ENCODE results near the gene ENPP3. TPM values are rescaled to one million over a fixed set of nuclear protein-coding genes. Genes with fewer than 3 reads are reported as not detected.

Gene ENPP3
- total and polyA plus RNA-seq, 2 donors (not counting 1 experiment from before 2014, with no cell fraction given), result 0.18 to 0.25 TPM

DNA sequence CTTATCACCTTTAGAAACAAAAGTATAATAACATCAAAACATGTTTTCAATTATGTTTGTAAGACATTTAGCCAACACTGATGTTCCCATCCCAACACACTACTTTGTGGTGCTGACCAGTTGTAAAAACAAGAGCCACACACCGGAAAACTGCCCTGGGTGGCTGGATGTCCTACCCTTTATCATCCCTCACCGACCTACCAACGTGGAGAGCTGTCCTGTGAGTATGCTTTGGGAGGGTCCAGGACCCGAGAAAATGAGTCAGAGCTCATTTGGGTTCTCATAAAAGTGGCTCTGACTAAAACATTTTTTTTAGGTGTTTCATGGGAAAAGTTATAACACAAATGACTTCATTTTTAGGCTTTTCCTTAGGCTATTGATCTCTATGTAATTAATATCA, 103.1 kb downstream of the ENPP3 start:
- CTCF ChIA-PET, result no interaction called here
- H3K27me3 Mint-ChIP-seq, result peaks cover 5% of the 10 kb centered on the region
- H3K4me1 ChIP-seq (ENCODE audit: control insufficient read depth in 2 of 2, insufficient read depth in 2 of 2, low read length in 2 of 2), result peaks cover 3 to 4% of the 10 kb centered on the region in 2 donors
- H3K4me2 ChIP-seq (replicated peaks; ENCODE audit: low read depth, low read length, poor library complexity, severe bottlenecking), result no peak overlapping the region
- no peaks in the 10 kb centered on the region for H4K20me1 ChIP-seq (ENCODE audit: control insufficient read depth, insufficient read depth, low read length, poor library complexity, severe bottlenecking)
- H3K4me1 Mint-ChIP-seq, result peaks cover 7% of the 10 kb centered on the region
- TF ChIP-seq EZH2 (IDR thresholded peaks at IDR 0.05; ENCODE audit: borderline replicate concordance, insufficient read depth, low read depth, low read length, poor library complexity, severe bottlenecking), result no peak
- TF ChIP-seq, protein P1, sequence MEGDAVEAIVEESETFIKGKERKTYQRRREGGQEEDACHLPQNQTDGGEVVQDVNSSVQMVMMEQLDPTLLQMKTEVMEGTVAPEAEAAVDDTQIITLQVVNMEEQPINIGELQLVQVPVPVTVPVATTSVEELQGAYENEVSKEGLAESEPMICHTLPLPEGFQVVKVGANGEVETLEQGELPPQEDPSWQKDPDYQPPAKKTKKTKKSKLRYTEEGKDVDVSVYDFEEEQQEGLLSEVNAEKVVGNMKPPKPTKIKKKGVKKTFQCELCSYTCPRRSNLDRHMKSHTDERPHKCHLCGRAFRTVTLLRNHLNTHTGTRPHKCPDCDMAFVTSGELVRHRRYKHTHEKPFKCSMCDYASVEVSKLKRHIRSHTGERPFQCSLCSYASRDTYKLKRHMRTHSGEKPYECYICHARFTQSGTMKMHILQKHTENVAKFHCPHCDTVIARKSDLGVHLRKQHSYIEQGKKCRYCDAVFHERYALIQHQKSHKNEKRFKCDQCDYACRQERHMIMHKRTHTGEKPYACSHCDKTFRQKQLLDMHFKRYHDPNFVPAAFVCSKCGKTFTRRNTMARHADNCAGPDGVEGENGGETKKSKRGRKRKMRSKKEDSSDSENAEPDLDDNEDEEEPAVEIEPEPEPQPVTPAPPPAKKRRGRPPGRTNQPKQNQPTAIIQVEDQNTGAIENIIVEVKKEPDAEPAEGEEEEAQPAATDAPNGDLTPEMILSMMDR (IDR thresholded peaks at IDR 0.05), result no peak
- WGBS (ENCODE audit: insufficient coverage), result no CpG with 5 or more reads among the region's 4 CpGs
- no peak overlapping the region for H3K27ac ChIP-seq (ENCODE audit: low read length in 2 of 2)
- H2AFZ ChIP-seq (ENCODE audit: insufficient read depth, low read depth, low read length, poor library complexity, severe bottlenecking), result no peak overlapping the region
- no peaks in the 10 kb centered on the region for H3K9me3 ChIP-seq (ENCODE audit: control extremely low read depth in 1 of 3, control insufficient read depth in 2 of 3, insufficient read depth in 1 of 3, low read length in 2 of 3)
- ATAC-seq (ENCODE audit: low read depth) (no peak), DNase-seq (no peak)
- no peak overlapping the region for H3K4me3 ChIP-seq (ENCODE audit: control extremely low read depth in 1 of 5, extremely low read depth in 1 of 5, insufficient read depth in 1 of 5, low read depth in 2 of 5, low read length in 4 of 5)
- intact Hi-C loops (cut with micrococcal nuclease), result no loop called here
- no peaks in the 10 kb centered on the region for H3K79me2 ChIP-seq (ENCODE audit: control insufficient read depth, insufficient read depth, low read length)
- POLR2A ChIA-PET, result no interaction called here
- H3K27ac Mint-ChIP-seq, result no peak overlapping the region
- no peak overlapping the region for H3K9ac ChIP-seq (ENCODE audit: low read length)
- H3K27me3 ChIP-seq (replicated peaks in 1 of 4; ENCODE audit: control extremely low read depth in 1 of 4, control insufficient read depth in 3 of 4, insufficient read depth in 4 of 4, low read length in 3 of 4), result peaks cover 0 to 4% (median 0%) of the 10 kb centered on the region in 4 experiments
- no peak overlapping the region for H3K4me3 Mint-ChIP-seq
- H3K9me3 Mint-ChIP-seq (ENCODE audit: insufficient read depth), result no peaks in the 10 kb centered on the region
- no peaks in the 10 kb centered on the region for H3K36me3 ChIP-seq (replicated peaks in 1 of 2; ENCODE audit: control extremely low read depth in 1 of 2, control insufficient read depth in 1 of 2, extremely low read depth in 1 of 2, insufficient read depth in 2 of 2, low read length in 1 of 2)

DNA sequence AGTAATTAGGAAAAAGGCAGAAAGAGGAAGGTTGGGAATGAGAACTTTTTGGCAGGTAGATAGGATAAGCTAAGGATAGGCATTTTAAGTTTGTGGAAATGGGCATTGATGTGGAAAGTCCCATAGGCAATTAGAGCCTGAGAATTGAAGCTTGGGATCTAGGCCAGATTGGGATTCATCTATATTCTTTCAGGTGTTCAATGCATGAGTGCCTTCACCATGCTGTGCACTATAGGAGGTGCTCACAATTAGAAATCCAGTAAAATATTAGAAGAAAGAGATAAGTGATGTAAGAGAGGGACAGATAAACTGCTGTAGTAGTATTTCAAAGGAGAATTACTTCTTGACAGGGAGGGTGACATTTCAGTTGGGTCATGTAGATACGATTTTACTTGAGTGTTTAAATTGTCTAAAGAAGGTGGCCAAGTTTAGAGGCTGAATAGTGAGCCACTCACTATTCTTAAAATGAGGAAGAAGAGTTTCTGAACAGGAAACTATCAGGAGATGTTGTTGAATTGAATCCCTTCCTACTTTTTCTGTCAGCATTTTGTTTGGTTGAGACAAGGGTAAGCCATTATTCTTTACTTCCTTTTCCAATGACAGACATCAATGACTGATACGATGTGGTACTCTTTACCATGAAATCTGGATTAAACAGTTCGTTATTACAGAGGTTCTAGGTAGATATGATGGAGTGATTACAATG, 104.7 kb downstream of the ENPP3 start:
- Histone ChIP-seq H3K79me2 (ENCODE audit: control insufficient read depth, insufficient read depth, low read length) (no peaks in the 10 kb centered on the region), H2AFZ (ENCODE audit: insufficient read depth, low read depth, low read length, poor library complexity, severe bottlenecking) (no peak overlapping the region), H4K20me1 (ENCODE audit: control insufficient read depth, insufficient read depth, low read length, poor library complexity, severe bottlenecking) (no peaks in the 10 kb centered on the region), H3K9me3 (ENCODE audit: control extremely low read depth in 1 of 3, control insufficient read depth in 2 of 3, insufficient read depth in 1 of 3, low read length in 2 of 3) (no peaks in the 10 kb centered on the region), H3K27me3 (replicated peaks in 1 of 4; ENCODE audit: control extremely low read depth in 1 of 4, control insufficient read depth in 3 of 4, insufficient read depth in 4 of 4, low read length in 3 of 4) (peaks cover 0 to 4% (median 0%) of the 10 kb centered on the region in 4 experiments), H3K4me2 (replicated peaks; ENCODE audit: low read depth, low read length, poor library complexity, severe bottlenecking) (no peak overlapping the region), H3K27ac (ENCODE audit: low read length in 2 of 2) (no peak overlapping the region), H3K9ac (ENCODE audit: low read length) (no peak overlapping the region), H3K4me1 (ENCODE audit: control insufficient read depth in 2 of 2, insufficient read depth in 2 of 2, low read length in 2 of 2) (peaks cover 3 to 4% of the 10 kb centered on the region in 2 donors), H3K4me3 (ENCODE audit: control extremely low read depth in 1 of 5, extremely low read depth in 1 of 5, insufficient read depth in 1 of 5, low read depth in 2 of 5, low read length in 4 of 5) (no peak overlapping the region), H3K36me3 (replicated peaks in 1 of 2; ENCODE audit: control extremely low read depth in 1 of 2, control insufficient read depth in 1 of 2, extremely low read depth in 1 of 2, insufficient read depth in 2 of 2, low read length in 1 of 2) (no peaks in the 10 kb centered on the region)
- Mint-ChIP-seq H3K9me3 (ENCODE audit: insufficient read depth) (no peaks in the 10 kb centered on the region), H3K4me3 (no peak overlapping the region), H3K27me3 (peaks cover 5% of the 10 kb centered on the region), H3K4me1 (peaks cover 7% of the 10 kb centered on the region), H3K27ac (no peak overlapping the region)
- no peak for TF ChIP-seq EZH2 (IDR thresholded peaks at IDR 0.05; ENCODE audit: borderline replicate concordance, insufficient read depth, low read depth, low read length, poor library complexity, severe bottlenecking)
- TF ChIP-seq, protein P1 (IDR thresholded peaks at IDR 0.05), result no peak
- ATAC-seq (ENCODE audit: low read depth), result no peak
- ChIA-PET POLR2A (no interaction called here), CTCF (no interaction called here)
- 10% methylated on average over 1 of the region's 3 CpGs for WGBS (ENCODE audit: insufficient coverage)
- DNase-seq, result no peak
- intact Hi-C loops (cut with micrococcal nuclease), result no loop called here
